Heart left ventricle (tissue), 13 donors: Measurements from ENCODE around the gene KNDC1.

ENCODE experiments used
- CTCF ChIP-seq, 12 donors: fragments of 200-600 bp; sonication (generic) in 4 of 12; IDR thresholded peaks; one replicate each; pipeline versions ENCODE4 v1.5.0 to v1.8.0; 2018 to 2022; ENCODE audit warnings: antibody characterized with exemption in 12 of 12, mild to moderate bottlenecking in 5 of 12
- POLR2A ChIP-seq, 2 donors: fragments of 450-650 bp; IDR thresholded peaks; one replicate each; pipeline ENCODE4 v1.6.1; 2017; ENCODE audit warnings: antibody characterized with exemption in 2 of 2, mild to moderate bottlenecking in 2 of 2, moderate library complexity in 2 of 2
- donor health status: ischemic (EF 13 %, LVEDD 7.1; RV severe dilation, severe dysfunction).
- donor health status: DM: no; HTN: yes; CAD: no.
- donor health status: DM: no; HTN: no; CAD: no.
- donor health status: ischemic (EF 25% LVEDD 6.9; RV normal size, moderate dysfunction).
- donor health status: ischemic (EF 25% LVEDD 5.7; RV mildly dilated, moderate dysfunction).
- donor health status: ischemic (EF 35%, LVEDD 5.7; RV mildly dilated, moderate dysfunction).
- donor health status: nonischemic (EF 11% LVEDD 7.7; RV severe dilation, severe dysfunction).
- donor health status: DM: yes; HTN: yes; CAD: no.
- donor health status: PGD.
- donor health status: ischemic (EF 29% LVEDD 5.4; RV normal size, mild dysfunction).
- donor health status: nonischemic (EF 23%, LVEDD 6.1; RV moderate dilation, normal function).

GRCh38 chr10:133214468-133215410, 54.7 kb downstream of the KNDC1 start:
- TF ChIP-seq CTCF (IDR thresholded peaks at IDR 0.05) (no peak), POLR2A (IDR thresholded peaks at IDR 0.05) (no peak)
